GM10248 (cell line): ENCODE data around the gene TSPAN31.

Experiments
- CTCF ChIA-PET: fragments of 300-600 bp; sonication (Branson Sonifier 250); formaldehyde crosslinking; extraction: SDS; loops from one replicate; lab custom pipeline; 2021; ENCODE audit warnings: antibody characterized with exemption; lab: Yijun Ruan, JAX
- POLR2A ChIA-PET: fragments of 350-650 bp; sonication (Branson Sonifier 250); formaldehyde crosslinking; extraction: SDS; loops from one replicate; lab custom pipeline; 2020; ENCODE audit warnings: antibody characterized with exemption; lab: Yijun Ruan, JAX
- DNase-seq: peaks from one replicate; pipeline ENCODE4 v3.0.0; 2012; ENCODE audit errors: extremely low spot score
- TF ChIP-seq, protein P1 (sequence below): IDR thresholded peaks from 2 replicates; pipeline ENCODE4 v1.5.1; 2012; ENCODE audit warnings: mild to moderate bottlenecking, low read depth; ENCODE audit errors: extremely low read depth, missing control alignments, control extremely low read depth

TSPAN31 gene

DNA sequence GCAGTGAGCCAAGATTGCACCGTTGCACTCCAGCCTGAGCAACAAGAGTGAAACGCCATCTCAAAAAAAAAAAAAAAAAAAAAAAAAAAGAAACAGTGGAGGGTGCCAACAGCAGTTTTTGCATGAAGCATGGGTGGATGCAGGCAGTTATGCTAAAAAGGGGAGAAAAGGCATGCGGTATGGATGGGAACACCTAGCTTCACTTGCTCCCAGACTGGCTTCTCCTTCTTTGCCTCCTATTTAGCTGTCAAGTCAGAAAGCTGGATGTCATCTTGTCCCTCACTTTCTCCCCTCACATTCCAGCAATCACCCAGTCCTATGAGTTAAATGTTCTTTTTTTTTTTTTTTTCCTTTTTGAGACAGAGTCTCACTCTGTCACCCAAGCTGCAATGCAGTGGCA lies 30.2 kb downstream of the TSPAN31 start:
- DNase-seq, result no peak
- CTCF ChIA-PET, result interaction anchor here (0.8 to 4.1 kb wide), 5 partner anchors 8 to 22 kb away, joined by 3 to 39 read pairs (median 3); partner anchors contain the start of gene TSFM
- TF ChIP-seq, protein P1, sequence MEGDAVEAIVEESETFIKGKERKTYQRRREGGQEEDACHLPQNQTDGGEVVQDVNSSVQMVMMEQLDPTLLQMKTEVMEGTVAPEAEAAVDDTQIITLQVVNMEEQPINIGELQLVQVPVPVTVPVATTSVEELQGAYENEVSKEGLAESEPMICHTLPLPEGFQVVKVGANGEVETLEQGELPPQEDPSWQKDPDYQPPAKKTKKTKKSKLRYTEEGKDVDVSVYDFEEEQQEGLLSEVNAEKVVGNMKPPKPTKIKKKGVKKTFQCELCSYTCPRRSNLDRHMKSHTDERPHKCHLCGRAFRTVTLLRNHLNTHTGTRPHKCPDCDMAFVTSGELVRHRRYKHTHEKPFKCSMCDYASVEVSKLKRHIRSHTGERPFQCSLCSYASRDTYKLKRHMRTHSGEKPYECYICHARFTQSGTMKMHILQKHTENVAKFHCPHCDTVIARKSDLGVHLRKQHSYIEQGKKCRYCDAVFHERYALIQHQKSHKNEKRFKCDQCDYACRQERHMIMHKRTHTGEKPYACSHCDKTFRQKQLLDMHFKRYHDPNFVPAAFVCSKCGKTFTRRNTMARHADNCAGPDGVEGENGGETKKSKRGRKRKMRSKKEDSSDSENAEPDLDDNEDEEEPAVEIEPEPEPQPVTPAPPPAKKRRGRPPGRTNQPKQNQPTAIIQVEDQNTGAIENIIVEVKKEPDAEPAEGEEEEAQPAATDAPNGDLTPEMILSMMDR, result no peak
- POLR2A ChIA-PET, result no interaction called here

DNA sequence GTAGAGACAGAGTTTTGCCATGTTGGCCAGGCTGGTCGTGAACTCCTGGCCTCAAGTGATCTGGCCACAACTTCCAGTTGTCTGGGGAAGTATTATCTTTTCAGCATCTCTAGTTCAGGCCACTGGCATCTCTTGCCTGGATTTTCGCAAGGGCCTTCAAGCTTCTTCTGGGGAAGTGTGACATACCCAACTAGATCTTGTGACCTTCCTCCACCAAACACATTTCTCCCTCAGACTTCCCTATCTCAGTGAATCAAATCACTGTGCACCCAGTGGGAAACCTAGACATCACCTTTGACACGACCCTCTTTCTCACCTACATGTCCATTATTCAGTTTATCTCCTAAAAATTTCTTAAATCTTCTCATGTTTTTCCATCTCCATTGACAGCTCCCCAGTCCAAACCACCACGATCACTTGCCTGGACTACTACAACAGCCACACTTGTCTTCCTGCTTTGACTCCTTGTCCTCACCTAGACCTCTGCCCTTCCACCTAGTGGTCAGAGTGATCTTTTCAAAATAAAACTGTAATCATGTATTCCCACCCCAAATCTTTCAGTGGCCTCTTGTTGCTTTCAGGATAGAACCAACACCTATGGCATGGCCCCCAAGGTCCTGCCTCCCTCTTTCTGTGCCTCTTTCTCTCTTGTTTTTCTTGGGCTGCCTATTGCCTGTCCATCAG lies 30.9 kb downstream of the TSPAN31 start:
- no peak for DNase-seq
- ChIA-PET CTCF (interaction anchor here (0.8 to 4.1 kb wide), 5 partner anchors 7 to 22 kb away, joined by 3 to 39 read pairs (median 3); partner anchors contain the start of gene TSFM), POLR2A (no interaction called here)
- TF ChIP-seq, protein P1, result no peak

DNA sequence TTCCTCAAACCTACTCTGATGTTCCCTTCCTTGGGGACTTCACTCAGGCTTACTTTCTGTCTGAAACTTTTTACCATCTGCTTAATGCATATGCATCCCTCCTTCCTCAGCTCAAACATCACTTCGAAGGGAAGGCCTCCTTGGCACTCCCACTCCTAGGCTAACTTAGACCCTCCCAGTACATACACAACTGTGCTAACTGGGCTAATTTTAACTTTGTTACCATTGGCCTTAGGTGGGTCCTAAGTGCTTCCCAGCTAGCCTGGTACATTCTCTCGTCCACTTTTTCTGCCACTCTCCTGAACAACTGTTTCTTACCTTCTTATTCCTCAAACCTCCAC lies 31.4 kb downstream of the TSPAN31 start:
- TF ChIP-seq, protein P1, result no peak
- ChIA-PET CTCF (interaction anchor here (1.1 to 3.4 kb wide), 2 partner anchors 17 to 20 kb away, joined by 3 to 19 read pairs; no protein-coding TSS in a partner anchor), POLR2A (no interaction called here)
- DNase-seq, result no peak

DNA sequence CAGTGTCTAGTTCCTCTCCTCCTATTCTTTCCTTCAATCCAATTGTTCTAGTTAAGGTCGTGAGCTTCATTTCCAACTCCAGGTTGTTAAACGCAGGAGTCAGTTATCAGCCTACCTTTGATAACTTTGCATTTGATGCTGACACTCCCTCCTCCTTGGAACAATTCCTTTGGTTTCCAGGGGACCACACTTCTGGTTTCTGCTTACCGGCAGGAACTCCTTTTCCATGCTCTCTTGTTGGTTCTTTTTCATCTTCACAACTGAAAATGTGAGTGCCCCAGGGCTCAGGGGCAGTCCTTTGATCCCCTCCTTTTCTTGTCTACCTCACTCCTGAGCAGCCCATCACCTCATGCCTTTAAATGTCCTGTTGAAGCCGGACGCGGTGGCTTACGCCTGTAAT lies 32.5 kb downstream of the TSPAN31 start:
- TF ChIP-seq, protein P1, result no peak
- DNase-seq, result no peak
- ChIA-PET POLR2A (no interaction called here), CTCF (interaction anchor here (0.7 to 1.3 kb wide), 2 partner anchors 18 to 20 kb away, joined by 3 read pairs; no protein-coding TSS in a partner anchor)

DNA sequence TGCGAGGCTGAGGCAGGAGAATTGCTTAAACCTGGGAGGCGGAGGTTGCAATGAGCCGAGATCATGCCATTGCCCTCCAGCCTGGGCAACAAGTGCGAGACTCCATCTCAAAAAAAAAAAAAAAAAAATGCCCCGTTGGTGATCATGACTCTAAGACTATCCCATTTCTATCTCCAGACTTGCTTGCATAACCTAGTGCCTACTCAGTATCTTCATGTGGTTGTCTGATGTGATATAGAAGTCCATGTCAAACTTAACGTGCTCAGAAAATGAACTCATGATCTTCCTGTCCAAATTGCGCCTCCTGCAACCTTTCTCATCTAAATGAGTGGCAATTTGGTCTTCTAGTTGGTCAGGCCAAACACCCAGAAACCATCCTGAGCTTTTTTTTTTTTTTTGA lies 33.1 kb downstream of the TSPAN31 start:
- DNase-seq, result no peak
- ChIA-PET POLR2A (no interaction called here), CTCF (interaction anchor here (0.9 to 7.3 kb wide), 4 partner anchors 11 to 127 kb away, joined by 4 to 53 read pairs (median 8); no protein-coding TSS in a partner anchor)
- TF ChIP-seq, protein P1, result no peak

DNA sequence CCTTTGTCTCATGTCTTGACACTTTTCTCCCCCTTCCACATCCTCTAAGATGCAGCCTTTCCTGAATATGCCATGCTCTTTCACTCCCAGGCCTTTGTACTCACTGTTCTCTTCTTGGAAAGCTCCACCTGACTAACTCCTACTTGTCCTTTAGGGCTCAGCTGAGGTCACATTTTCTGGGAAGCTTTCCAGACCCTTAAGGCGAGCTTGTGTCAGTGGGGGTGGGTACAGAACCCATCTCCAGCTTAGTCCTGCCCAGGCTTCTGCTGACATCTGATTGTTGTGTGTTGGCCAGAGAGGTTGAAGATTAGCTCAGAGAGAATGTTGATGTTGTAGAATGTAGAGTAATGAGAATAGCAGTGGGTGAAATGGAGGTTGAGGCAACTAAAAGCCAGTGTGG lies 34.9 kb downstream of the TSPAN31 start:
- CTCF ChIA-PET, result interaction anchor here (1.1 to 11.8 kb wide), 7 partner anchors 15 to 126 kb away, joined by 3 to 85 read pairs (median 12); no protein-coding TSS in a partner anchor
- TF ChIP-seq, protein P1, result no peak
- DNase-seq, result no peak
- POLR2A ChIA-PET, result no interaction called here
